SK-N-SH (cell line): Measurements from ENCODE around the gene TMEM127.

Experiments used
- CTCF ChIP-seq: fragments of 200-600 bp; sonication (generic); IDR thresholded peaks from 2 replicates; pipeline ENCODE4 v1.6.1; 2017; ENCODE audit warnings: antibody characterized with exemption, mild to moderate bottlenecking, moderate library complexity
- EZH2phosphoT487 ChIP-seq: fragments of 200-600 bp; sonication (generic); IDR thresholded peaks from 2 replicates; pipeline ENCODE4 v1.6.1; 2017; ENCODE audit warnings: low read depth, mixed run types, mild to moderate bottlenecking, antibody characterized with exemption, moderate library complexity, borderline replicate concordance
- FOXM1 ChIP-seq: IDR thresholded peaks from 2 replicates; pipeline ENCODE4 v1.4.0; 2012; ENCODE audit warnings: low read depth, mild to moderate bottlenecking
- GABPA ChIP-seq: IDR thresholded peaks from 2 replicates; pipeline ENCODE4 v1.4.0; 2012; ENCODE audit warnings: low read depth, mild to moderate bottlenecking
- REST ChIP-seq: IDR thresholded peaks from 2 replicates; pipeline ENCODE4 v1.6.1; 2012; ENCODE audit warnings: mild to moderate bottlenecking, low read depth, low read length, moderate library complexity
- SMC3 ChIP-seq: IDR thresholded peaks from 2 replicates; pipeline ENCODE4 v1.6.1; 2012; ENCODE audit warnings: low read depth, low read length, improper control_type of control experiment

- no peak for TF ChIP-seq CTCF
- no peak for TF ChIP-seq GABPA
- TF ChIP-seq REST = no peak
- no peak for TF ChIP-seq EZH2phosphoT487
- no peak for TF ChIP-seq SMC3
- TF ChIP-seq FOXM1 = no peak
These were observed 27.5 kb downstream of the TMEM127 start for GRCh38 chr2:96238266-96238665.
